ENCODE data around the gene FSHR.

Gene FSHR

DNA sequence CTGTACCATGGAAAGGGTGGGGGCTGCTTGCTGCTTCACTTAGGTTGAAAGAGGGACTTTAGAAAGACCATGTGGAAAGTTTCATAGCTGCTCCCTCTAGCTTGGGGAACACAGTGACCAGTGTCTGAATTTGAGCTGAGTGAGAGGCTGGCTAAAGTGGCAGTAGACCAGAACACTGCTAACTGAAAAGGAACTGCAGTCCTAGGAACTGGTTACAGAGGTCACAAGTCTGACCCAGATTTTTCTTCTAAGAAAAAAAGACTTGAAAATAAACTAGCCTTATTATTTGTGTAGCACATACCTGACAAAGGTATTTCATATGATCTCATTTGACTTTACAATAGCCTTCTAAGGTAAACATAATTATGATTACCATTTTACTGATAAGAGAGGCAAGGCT is 153.6 kb downstream of the FSHR start:
- DNase-seq (ENCODE audit: low read depth in 1 of 2, low spot score in 1 of 2): no peak
- TF ChIP-seq, protein P1, sequence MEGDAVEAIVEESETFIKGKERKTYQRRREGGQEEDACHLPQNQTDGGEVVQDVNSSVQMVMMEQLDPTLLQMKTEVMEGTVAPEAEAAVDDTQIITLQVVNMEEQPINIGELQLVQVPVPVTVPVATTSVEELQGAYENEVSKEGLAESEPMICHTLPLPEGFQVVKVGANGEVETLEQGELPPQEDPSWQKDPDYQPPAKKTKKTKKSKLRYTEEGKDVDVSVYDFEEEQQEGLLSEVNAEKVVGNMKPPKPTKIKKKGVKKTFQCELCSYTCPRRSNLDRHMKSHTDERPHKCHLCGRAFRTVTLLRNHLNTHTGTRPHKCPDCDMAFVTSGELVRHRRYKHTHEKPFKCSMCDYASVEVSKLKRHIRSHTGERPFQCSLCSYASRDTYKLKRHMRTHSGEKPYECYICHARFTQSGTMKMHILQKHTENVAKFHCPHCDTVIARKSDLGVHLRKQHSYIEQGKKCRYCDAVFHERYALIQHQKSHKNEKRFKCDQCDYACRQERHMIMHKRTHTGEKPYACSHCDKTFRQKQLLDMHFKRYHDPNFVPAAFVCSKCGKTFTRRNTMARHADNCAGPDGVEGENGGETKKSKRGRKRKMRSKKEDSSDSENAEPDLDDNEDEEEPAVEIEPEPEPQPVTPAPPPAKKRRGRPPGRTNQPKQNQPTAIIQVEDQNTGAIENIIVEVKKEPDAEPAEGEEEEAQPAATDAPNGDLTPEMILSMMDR (IDR thresholded peaks at IDR 0.05; ENCODE audit: insufficient read depth, low read length): no peak
- TF ChIP-seq SPI1 (IDR thresholded peaks at IDR 0.05; ENCODE audit: borderline replicate concordance, low read depth) (no peak), GABPA (IDR thresholded peaks at IDR 0.05; ENCODE audit: low read depth) (no peak), POLR2AphosphoS5 (IDR thresholded peaks at IDR 0.05; ENCODE audit: low read depth) (no peak)
- TF ChIP-seq, protein P2, sequence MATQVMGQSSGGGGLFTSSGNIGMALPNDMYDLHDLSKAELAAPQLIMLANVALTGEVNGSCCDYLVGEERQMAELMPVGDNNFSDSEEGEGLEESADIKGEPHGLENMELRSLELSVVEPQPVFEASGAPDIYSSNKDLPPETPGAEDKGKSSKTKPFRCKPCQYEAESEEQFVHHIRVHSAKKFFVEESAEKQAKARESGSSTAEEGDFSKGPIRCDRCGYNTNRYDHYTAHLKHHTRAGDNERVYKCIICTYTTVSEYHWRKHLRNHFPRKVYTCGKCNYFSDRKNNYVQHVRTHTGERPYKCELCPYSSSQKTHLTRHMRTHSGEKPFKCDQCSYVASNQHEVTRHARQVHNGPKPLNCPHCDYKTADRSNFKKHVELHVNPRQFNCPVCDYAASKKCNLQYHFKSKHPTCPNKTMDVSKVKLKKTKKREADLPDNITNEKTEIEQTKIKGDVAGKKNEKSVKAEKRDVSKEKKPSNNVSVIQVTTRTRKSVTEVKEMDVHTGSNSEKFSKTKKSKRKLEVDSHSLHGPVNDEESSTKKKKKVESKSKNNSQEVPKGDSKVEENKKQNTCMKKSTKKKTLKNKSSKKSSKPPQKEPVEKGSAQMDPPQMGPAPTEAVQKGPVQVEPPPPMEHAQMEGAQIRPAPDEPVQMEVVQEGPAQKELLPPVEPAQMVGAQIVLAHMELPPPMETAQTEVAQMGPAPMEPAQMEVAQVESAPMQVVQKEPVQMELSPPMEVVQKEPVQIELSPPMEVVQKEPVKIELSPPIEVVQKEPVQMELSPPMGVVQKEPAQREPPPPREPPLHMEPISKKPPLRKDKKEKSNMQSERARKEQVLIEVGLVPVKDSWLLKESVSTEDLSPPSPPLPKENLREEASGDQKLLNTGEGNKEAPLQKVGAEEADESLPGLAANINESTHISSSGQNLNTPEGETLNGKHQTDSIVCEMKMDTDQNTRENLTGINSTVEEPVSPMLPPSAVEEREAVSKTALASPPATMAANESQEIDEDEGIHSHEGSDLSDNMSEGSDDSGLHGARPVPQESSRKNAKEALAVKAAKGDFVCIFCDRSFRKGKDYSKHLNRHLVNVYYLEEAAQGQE (IDR thresholded peaks at IDR 0.05; ENCODE audit: insufficient replicate concordance, low read depth): no peak
- Histone ChIP-seq H3K27ac (replicated peaks) (no peak overlapping the region), H3K27me3 (ENCODE audit: insufficient read depth, poor library complexity, severe bottlenecking) (peaks cover 2% of the 10 kb centered on the region), H3K4me3 (replicated peaks; ENCODE audit: insufficient read depth, low read length) (no peak overlapping the region)

DNA sequence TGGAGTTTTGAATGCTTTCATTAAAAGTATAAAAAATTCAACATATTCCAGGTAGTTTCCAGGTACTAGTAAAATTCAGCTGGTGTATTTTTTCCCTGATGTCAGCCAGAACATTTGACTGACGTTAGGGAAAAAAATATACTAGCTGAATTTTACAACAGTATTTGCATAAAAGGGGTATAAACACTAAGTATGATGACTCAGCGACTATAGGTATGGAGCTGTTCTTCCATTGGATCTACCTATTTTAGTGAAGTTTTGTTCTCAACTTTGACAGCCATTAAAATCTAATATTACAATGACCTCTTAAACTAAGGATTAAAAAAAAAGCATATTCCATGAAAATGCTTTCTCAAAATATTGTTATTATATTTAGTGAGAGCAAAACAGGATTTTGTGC is 155.9 kb downstream of the FSHR start:
- Histone ChIP-seq H3K27me3 (ENCODE audit: insufficient read depth, poor library complexity, severe bottlenecking) (peaks cover 2% of the 10 kb centered on the region), H3K4me3 (replicated peaks; ENCODE audit: insufficient read depth, low read length) (no peak overlapping the region), H3K27ac (replicated peaks) (no peak overlapping the region)
- DNase-seq (ENCODE audit: low read depth in 1 of 2, low spot score in 1 of 2): no peak
- TF ChIP-seq, protein P1 (IDR thresholded peaks at IDR 0.05; ENCODE audit: insufficient read depth, low read length): no peak
- TF ChIP-seq, protein P2 (IDR thresholded peaks at IDR 0.05; ENCODE audit: insufficient replicate concordance, low read depth): no peak
- no peak for TF ChIP-seq GABPA (IDR thresholded peaks at IDR 0.05; ENCODE audit: low read depth)

DNA sequence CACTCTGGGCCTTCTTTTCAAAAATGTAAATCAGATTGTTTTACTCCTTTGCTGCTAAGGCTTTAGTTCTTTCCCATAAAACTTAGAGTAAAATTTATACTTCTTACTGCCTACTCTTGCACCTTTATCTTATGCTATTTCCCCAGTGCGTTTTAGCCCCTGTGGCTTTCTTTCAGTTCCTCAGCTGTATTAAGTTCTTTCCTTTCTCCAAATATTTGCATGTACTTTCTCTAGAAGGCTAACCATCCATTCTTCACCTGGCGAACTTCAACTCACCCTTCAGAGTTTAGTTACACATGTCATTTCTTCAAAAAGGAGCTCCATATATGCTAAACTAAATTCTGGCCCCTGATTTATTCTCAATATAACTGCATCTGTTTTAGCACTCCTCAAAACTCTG is 160.7 kb downstream of the FSHR start:
- Histone ChIP-seq H3K27ac (replicated peaks) (no peak overlapping the region), H3K27me3 (ENCODE audit: insufficient read depth, poor library complexity, severe bottlenecking) (no peaks in the 10 kb centered on the region), H3K4me3 (replicated peaks; ENCODE audit: insufficient read depth, low read length) (no peak overlapping the region)
- TF ChIP-seq, protein P2 (IDR thresholded peaks at IDR 0.05; ENCODE audit: insufficient replicate concordance, low read depth): no peak
- no peak for TF ChIP-seq POLR2AphosphoS5 (IDR thresholded peaks at IDR 0.05; ENCODE audit: low read depth)
- no peak for TF ChIP-seq GABPA (IDR thresholded peaks at IDR 0.05; ENCODE audit: low read depth)
- TF ChIP-seq, protein P1 (IDR thresholded peaks at IDR 0.05; ENCODE audit: insufficient read depth, low read length): no peak
- no peak for TF ChIP-seq SPI1 (IDR thresholded peaks at IDR 0.05; ENCODE audit: borderline replicate concordance, low read depth)
- DNase-seq (ENCODE audit: low read depth in 1 of 2, low spot score in 1 of 2): no peak

Data from HL-60 (cell line).